MV-4-11 (cell line): ENCODE measurements around the gene SSBP2.
A peak's percentile ranks its signal among the peaks of the same experiment; 100 is the strongest.

Experiments
- DNase-seq: peaks from one replicate; lab custom pipeline; 2025; lab: John Stamatoyannopoulos, UW

The SSBP2 gene

DNA sequence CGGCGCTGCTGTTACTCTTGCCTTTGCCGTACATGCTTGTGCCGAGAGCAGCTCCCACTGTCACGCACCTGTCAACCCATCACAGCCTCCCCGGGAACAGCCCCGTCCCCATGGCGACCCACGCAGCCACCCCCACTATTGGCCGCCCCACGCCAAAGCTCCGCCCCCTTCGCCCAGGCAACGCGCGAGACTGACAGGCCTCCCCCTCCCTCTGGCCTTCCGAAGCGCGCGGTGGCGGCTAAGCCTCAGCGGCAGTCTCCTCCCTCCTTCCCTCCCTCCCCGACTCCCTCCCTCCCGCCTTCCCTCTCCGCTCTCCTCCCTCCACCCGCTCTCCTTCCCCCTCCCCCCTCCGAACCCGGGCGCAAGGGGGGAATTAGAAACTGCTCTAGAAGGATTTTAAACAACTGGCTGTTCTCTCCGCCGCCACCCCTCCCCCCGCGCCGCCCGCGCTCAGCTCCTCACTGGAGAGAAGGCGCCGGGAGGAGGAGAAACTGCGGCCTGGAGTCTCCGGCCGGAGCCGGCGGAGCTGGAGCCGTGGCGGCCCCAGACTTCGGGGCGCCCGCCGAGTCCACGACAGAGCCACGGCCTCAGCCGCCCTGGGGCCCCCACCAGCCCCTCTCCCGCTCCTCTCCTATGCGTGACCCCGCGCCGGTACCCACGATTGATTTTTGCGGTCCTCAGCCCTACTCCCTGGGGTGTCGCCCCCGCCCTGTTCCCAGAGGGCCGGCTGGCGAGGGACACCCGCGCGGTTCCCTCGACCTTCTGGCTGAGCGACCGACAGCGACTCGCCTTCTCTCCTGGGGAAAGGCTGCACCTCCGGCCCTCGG lies at the start of gene SSBP2:
SSBP2 (minus strand) TSS at position 89 of the 827 bp plus-strand sequence; CDS start at position 34, 55 bp downstream.
- peak; percentile 96 for DNase-seq

DNA sequence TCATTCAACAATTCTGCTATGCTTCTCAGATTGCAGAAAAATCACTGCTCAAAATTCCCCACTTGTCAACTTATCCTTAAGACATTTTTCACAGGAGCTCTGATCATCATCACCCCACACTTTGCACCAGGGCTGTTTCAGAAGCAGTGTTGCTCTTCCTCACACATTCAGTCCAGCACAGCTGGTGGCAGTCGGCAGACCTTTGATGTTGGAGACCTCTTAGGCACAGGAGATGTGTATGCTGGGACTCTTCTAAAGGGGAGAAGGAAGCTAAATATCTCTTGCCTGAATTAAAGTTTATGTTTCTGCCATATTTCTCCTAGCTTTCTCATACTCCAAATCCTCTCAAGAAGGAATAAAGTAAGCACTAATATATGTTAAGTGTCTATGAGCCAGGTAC lies 44.8 kb upstream of the SSBP2 start:
- DNase-seq = no peak

DNA sequence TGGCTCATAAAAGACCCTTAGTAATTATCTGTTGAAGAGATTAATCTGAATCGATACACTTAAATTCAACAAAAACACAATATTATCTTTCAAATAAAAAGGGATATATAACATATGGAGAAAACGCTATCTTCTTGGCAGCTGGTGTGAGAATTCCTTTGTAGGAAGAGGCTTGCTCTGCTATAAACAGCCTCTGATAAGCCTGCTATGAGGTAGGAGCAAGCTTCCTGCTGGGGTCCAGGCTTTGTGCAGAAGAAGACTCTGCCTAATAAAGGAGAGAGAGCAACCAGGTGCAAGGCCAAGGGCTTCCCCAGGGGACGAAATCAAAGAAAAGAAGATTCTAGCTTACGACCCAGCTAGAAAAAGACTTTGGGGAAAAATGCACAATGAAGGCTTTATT lies 43.3 kb upstream of the SSBP2 start:
- DNase-seq = no peak

DNA sequence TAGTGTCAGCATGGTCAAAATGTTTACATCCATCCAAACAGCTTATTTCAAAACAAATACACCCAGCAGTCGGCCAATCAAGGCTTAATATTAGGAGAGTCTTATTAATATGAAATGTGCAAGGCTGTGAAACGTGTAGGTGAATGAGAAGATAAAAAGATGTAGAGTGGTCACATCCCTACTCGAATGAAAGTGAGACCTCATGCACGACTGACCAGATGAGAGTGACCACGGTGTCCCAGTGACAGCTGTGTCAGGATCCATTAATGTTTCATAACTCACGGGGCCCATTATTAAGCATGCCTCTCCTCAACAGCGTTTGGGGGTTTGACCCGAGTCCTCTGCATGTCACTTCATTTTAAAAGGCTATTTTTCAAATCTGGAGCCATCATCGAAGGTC lies 39.4 kb upstream of the SSBP2 start:
- DNase-seq = no peak

DNA sequence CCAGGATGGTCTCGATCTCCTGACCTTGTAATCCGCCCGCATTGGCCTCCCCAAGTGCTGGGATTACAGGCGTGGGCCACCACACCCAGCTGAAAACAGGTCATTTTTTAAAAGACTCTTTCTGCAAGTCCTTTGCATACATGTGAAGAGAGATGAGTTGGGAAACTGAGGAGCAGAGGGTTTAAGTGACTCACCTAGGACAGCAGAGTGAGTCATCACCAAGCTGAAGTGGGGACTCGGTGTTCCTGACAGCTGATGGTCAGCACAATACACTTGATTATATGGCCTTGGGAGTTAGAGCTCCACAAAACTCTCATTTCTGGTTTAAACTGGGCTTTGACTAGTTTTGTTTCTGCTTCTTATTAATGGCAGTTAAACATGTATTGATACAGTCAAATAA lies 38.1 kb upstream of the SSBP2 start:
- DNase-seq = no peak

DNA sequence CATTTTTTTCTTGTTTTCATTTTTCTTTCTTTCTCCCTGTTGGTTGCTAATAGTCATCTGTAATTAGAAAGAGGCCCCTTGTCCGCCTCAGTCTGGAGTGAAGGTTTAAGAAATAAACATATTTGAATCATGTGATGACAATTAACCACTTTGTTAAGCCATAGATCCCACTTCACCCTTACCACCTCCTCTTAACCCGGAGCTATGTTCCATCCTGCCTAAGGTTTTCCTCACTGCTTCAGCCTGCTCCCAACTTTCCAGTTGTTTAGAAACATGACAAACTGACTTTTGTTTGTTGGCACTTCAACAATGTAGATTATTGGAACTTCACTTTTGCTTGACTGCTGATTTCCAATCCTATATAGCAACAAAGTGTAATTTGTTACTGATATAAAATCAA lies 37.4 kb upstream of the SSBP2 start:
- no peak for DNase-seq

DNA sequence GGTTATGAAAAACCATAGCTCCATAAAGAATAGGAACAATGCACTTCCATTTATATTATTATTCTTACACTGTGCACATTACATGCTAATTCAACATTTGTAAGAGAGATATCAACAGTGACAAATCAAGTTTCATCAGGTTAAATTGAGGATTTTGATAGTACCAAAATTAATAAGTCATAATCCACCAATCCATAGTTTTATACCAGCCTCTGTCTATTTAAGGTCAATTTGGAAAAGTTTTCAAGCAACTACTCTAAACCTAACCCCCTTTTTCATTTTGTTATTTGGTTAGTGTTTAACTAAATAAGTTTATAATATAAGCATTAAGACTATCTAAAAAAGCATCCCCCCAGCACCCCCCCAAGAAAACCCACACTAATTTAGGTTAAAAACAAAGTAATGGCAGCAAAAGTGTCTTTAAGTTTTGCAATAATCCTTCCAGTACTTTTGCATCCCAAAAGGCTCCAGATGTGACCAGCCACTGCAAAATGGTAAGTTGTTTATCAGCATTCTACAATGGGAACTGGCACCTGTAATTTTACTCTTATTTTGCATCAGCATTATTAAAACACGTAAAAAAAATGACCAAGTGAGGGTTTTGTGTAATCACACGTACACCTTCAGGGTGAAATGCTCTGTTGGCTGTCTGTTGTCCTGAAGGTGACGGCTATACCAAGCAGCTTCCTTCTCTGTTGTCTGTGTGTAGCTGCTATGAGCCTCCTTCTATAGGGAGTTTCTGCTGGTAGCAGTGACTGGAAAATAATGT lies 36.8 kb upstream of the SSBP2 start:
- DNase-seq = peak; percentile 48

DNA sequence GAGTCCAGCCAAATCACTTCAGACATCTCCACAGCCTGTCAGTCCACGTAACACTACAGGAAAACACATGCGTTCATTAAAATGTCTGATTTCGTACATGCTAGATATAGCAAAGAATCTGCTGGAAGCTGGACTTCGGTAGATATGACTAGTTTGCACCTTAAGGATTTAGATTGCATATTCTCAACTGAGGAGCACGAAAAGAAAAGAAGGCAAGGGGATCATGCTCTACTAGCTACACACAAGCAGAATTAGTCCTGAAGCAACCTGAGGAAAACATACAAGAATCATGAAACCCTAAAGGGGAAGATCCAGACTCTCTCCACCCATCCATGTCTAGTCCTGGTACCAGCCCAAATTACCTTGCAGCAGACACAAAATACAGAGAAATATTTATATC lies 36.1 kb upstream of the SSBP2 start:
- no peak for DNase-seq

DNA sequence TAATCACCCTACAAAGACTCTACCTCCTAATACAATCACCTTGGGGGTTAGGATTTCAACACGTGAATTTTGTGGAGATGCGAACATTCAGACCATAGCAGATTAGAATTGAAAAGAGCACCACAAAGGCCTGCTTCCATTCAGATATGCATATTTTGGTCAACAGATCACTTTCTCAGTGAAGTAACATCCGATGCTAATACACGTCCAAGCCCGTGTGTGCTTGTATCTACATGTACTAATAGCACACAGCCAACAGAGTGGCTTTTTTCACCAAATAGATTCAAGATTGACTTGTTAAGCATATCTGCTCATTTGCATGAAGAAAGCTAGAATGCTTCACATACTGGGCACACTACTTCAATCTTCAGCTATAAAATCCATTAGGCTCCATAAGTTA lies 35.6 kb upstream of the SSBP2 start:
- DNase-seq = no peak

DNA sequence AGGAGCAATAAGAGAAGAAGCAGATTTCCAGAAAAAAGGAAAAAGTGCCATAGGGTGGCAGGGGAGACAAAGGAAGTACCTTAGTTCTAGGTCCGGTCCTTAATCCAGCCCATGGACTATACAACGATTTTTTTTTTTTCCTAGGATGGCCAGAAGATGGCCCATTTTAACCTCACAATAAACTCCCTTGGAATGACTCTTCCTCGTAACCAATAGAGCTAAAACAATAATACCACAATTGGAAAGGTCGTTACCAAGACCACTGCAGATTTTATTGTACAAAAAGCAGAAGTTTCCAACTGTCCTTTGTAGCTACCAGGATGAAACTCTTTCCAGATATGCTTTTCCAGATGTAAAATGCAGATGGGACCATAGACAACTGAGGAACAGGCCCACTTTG lies 34.4 kb upstream of the SSBP2 start:
- DNase-seq = peak; percentile 67

DNA sequence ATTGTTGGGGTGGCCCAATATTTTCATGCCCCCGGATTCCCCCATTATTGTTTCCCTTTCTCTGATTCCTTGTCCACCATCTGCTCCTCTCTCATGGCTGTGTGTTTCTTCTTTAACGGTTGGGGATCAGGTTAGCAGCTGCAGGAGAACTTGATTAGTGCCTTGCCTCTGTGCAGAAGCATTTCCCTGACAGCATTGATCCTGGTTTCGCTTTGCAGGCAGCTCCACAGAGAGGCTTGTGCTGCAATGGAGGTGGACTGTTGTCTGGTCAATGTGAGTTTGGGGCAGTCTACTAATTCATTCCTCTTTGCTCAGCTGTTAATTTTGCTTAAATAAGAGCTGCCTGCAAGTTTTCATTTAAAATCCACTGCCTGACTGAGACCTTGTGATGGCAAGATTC lies 32.5 kb upstream of the SSBP2 start:
- no peak for DNase-seq

DNA sequence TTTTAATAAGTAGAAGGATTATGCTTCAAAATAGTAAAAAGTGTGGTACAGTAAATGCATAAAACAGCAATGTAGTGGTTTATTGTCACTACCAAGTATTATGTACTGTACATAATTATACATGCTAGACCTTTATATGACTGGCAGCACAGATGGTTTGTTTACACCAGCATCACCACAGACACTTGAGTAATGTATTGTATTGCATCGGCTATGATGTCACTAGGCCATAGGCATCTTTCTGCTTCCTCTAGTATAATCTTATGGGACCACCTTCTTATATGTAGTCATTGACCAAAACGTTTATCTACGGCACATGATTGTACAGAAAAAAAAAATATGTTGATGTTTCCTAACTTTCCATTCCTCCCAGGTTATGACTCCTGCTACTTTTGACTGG lies 31.9 kb upstream of the SSBP2 start:
- DNase-seq = peak; percentile 21

DNA sequence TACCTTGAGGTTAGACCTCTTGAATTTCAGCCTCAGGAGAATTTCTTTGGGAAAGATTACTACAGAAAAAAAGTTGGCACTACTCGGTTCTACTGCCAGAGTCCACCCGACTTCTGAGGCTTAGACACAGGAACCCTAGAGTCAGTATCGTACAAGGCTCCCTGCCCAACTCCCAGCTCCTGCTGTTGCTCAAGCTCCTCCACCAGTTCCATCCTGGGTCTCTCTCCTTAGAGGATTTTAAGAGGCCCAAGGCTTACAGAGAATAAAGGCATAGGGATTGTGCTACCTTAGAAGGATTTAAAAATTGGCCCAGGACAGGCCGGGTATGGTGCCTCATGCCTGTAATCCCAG lies 29.0 kb upstream of the SSBP2 start:
- DNase-seq = no peak

DNA sequence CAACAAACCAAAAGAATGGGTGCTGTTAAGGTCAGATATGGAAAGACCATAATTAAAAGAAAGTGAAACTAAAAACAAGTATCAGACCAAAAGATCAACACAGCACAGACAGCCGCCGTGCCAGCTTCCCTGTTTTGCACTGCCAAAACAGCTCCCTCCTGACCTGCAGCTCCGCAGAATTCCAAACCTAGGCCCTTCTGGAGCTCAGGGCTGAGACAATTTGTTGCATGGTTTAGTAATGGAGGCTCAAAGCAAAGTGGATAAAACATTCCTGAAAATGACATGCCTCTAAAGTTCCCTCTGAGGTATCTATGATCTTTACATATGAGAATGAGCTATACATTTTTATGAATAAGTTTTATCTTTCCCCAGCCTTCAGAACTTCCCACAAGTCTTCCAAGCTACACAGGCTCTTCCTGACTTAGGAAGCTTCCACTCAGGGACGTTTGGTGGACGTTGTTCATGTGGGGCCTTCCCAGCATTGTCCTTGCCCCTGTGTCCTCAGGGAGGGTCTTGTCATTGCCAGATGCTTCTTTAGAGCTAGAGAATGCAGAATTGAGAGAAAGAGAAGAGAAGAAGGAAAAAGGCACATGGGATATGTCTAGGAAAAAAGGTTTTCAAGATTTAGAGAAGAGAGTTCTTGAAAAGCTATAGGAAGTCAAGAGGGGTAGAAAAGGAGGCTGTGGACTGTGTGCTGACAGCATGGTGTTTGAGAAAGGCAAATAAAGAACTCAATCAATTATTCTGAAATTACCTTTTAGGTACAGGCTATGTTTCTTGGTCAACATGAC lies 28.4 kb upstream of the SSBP2 start:
- peak; percentile 45 for DNase-seq

DNA sequence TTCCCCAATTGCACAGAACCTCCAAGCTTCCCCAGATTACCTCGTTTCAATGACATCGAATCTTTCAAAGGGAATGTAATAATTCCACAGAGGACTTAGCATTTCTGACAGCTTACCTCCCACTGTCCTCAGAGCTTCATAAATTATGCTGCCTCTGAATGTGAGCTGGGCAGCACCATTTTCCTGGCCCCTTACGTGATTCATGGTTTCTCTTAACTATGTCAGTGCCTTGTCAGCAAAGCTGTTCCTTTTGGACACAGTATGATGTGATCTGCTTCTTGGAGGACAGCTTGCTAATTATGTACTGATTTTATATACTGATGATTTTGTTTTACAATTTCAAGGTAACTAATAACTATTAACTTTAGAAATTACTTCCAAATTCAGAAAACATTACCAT lies 27.7 kb upstream of the SSBP2 start:
- DNase-seq = no peak

DNA sequence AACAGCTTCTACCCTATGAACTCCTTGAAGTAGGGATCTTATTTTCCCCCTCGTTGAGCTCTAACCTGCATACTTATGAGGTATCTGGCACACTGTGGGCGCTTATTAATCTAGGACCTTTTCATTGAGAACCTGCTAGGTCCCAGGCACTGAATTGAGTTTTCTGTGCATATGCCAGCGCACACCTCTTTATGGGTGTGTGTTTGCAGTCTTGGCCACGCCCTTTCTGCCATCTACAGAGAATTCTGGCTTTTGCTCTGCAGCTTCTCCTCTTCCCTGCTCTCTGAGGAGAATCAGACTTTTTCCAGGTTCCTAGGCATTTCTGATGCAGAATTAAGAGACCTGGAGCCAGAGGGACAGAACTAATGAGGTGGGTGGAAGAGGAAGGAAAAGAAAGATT lies 25.4 kb upstream of the SSBP2 start:
- no peak for DNase-seq

DNA sequence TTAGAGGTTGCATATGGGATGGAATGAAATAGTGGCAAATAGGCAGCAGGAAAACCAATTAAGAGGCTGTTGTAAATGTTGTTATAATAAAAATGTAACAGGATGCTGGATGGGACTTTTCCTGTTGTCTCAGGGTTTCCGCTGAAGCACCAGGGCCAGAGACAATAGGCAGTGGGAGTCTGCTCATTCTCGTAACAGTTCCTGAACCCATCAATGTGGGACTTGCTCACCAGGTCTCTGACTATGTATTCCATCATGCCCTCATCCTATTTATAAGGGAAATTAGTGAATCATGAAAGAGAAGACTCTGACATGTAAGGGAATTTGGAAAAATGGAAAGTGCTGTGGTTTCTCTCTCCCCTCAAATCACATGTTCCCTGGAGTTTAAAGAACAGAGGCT lies 23.5 kb upstream of the SSBP2 start:
- no peak for DNase-seq

DNA sequence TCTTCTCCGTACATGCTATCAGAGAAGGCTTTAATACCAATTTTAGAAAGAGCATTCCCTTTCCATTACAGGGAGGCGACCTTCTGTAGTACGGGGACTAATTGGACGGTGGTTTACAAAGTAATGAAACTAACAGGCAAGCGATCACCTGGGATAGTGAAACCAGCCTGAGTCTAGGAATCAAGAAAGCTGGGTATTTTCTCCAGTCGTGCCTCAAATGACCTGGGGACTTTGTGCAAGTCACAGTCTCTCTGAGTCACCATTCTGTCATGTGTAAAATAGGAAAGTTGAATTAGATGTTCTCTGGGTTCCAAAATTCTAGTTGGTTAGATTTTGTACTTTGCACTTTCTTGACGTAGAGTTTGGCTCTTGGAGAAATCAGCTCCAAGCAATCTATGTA lies 22.7 kb upstream of the SSBP2 start:
- no peak for DNase-seq

DNA sequence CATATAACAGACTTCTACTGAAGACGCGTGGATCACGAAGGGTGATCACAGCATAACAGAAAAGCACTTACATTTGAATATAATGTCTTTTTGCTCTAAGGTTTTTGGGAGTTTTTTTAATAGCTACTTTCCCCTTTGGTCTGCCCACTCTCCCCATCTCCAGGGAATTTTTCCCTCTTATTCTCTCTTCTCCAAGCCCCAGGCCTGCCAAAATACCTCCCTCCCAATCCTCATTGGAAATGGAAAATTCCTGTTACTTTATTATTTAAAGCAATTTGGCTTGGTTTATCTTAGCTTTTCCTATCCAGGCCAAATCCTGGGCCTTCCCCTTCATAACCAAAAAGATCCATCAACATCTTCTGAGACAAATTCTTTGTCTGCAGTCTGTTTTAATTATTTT lies 22.3 kb upstream of the SSBP2 start:
- no peak for DNase-seq

DNA sequence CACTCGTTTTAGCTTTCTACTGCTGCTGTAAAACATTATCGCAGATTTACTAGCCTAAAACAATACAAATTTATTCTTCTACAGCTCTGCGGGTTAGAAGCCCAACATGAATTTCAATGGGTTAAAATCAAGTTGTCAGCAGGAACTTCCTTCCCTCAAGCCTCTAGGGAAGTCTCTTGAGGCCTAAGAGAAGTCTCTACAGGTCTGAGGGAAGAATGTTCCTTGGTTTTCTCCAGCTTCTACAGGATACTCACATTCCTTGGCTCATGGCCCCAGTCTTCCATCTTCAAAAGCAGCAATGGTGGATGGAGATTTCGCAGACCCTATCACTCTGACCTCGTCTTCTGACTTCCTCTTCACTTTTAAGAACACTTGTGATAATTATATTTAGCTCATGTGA lies 21.6 kb upstream of the SSBP2 start:
- no peak for DNase-seq

DNA sequence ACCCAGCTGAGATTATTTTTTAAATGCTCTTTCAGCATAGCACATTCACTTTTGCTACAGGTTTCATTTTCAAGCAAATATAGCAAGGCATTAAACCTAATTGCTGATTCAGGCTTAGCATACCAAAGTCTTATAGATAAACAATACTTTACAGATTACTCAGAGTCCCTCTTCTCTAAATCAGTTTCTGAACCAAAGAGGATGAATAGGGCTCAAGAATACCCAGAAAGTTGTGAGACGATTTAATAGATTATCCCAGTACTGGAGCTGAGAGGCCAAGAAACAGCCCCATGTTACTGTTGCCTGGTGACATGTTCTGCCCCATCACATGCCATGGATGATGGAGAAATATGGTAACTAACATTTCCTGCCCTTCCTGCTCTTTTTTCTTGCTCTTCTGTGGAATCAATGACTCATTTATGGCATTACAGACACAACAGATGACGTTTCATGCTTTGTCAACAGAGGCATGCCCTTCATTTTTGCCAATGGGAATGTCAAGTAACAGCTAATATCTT lies 18.1 kb upstream of the SSBP2 start:
- DNase-seq = peak; percentile 10

DNA sequence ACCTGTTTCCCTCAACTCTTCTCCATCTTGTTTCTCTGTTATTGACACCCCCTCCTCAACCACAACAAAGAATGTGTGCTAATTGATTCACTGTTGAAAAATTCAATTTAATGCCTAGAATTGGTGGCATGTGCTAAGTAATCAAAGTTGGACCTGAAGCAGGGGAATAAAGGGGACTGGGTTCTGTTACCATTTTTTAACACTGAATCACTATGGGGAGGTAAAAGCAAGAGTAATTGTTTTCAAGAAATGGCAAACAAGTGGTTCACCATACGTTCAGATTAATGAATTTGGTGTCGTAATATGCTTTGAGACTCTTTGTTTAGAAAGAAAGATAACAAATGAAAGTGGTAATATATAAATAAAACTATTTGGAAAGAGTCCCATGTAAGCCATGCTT lies 17.0 kb upstream of the SSBP2 start:
- DNase-seq = no peak

DNA sequence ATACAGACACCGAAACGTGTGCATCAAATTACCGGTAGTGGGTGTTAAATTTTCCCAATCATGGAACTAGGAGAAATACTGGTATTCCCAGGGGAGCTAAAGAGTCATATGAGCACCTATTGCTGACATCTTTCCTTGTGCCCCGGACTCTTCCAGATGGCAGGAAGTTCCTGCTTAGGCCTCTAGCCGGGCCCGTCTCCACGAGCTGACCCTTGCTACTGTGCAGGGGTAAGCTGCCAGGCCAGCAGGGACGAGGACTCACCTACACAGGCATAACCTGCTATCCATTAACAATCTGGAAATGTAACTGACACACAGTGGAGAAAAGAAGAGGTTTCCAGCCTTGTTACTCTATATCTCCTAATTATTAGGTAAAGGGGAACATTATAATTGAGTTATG lies 16.2 kb upstream of the SSBP2 start:
- DNase-seq = no peak
